Stimulated activated CD8-positive, alpha-beta memory T cell treated with anti-CD3 and anti-CD28 coated beads, Interleukin-7, amount 100 ng/mL, for 4 hours (primary cell): ENCODE results near the gene BAG1.

ENCODE experiments used
- DNase-seq, 2 donors: peaks; one replicate each; pipeline ENCODE4 v3.0.0-alpha.2; 2020; ENCODE audit warnings: low read depth in 2 of 2

Gene BAG1

DNA sequence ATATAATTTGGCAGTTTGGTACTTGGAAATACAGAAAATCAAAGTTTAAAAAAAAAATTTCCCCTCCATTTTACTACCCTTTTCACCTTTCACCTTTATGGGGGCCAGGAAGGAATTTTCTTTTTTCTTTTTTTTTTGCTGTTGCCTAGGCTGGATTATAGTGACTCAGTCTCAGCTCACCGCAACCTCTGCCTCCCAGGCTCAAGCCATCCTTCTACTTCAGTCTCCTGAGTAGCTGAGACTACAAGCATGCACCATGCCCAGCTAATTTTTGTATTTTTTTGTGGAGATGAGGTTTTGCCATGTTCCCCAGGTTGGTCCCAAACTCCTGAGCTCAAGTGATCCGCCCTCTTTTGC is 9.4 kb upstream of the BAG1 start:
- no peak for DNase-seq

DNA sequence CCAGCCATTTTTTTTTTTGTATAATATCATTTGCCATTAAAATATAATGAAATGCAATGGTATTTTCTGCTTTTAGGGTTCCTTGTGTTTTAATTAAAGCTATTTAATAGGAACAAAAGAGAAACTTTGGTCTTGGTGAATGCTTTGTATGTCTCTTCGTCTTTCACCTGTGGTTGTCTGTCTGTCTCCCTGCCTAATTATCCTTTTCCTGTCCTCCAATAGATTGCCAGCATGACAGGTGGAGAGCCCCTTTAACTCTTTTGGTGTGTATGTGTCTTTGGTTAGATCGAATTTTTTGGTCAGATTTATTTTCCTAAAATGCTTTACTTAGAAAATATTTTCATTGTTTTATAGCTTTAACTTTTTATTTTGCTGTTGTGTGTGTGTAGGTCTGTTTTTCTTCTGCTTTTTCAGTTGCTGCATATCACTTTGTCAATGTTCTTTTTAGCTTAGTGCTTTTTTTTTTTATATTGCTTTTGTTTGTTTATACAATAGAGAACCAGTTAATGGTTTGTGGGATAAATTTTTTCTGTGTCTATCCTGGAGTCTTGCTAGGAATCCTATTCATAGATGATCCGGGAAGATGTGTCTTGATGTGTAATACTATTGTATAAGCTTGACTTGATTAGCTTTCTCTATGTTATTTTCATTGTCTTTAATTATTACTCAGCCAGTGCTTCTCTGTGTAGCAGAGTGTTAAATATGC is 8.9 kb upstream of the BAG1 start:
- no peak for DNase-seq

DNA sequence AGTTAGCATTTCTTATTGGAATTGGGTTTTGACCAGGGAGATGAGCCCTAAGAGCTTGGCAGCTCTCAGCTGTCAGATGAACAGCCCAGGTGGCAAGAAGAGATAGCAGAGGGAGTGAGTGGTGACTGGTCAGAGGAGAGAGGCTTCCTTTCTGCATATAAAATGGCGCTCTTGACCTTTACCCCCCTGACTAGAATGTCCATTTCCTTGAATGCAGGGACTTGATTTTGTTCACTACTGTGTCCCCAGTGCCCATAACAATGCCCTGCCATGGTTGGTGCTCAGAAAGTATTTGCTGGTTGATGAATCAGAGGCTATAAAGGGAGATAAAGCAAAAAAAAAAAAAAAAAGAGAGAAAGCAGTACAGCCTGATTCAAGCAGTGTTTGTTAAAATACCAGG is 7.6 kb upstream of the BAG1 start:
- DNase-seq: no peak

- DNase-seq: no peak
These were observed 5.6 kb upstream of the BAG1 start for GRCh38 chr9:33270146-33270545.

DNA sequence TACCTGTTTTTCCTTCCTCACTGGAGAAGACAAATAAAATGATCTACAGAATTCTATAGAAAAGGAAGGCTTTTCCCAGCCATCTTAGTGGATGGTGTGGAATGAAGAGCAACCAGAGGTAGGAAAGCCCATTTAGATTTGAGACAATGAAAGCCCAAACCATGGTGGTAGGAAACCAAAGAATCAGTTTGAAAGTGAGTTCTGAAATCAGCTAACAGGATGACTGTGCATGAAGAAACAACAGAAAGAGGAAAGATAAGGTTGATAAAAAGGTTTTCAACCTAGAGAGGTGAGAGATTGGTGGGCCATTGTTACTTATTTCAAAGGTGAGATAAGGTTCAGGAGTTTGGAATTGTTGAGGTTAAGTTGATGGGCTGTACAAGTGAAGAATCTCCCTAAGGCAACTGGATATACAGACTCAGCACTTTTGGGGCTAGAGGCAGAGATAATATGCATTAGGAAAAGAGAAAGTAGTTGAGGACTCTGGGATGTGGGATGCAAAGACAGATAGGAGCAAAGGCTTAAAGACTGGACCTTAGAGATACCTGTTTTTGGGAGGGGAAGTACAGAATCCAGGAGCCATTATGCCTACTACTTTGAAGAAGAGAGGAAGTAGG is 2.8 kb upstream of the BAG1 start:
- DNase-seq: no peak

DNA sequence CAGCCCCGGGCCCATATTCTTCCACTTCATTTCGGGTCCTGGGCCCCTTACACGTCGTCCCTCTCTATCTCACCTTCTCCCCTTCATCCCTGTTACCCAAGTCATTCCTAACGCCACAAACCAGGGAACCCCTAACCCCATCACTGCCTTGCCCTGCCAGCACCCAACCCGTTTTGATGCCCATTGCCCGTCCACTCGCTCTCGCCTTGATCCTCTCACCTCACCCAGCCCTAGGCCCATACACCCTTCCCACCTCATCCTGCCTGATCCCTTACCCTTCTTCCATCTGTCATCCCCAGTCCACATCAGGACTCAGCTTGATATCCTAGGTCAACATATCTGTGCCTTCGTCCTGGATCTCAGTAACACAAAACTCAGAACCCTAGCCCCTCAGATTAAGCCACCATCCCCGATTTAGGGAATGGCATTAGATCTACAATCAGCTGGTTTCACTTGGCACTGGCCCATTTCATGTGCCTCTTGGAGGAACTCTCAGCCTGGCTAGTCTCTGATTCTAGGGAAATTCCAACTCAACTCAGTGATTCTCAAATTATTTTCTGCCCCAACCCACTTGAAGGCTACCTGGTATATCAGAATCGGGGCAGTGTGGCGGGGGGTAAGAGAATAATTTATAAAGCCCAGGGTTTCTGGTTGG is 830 bp upstream of the BAG1 start:
- DNase-seq: no peak

- DNase-seq: peak in 1 of 2 donors; percentile 20
These were observed 470 bp downstream of the BAG1 start for GRCh38 chr9:33264003-33264472.

DNA sequence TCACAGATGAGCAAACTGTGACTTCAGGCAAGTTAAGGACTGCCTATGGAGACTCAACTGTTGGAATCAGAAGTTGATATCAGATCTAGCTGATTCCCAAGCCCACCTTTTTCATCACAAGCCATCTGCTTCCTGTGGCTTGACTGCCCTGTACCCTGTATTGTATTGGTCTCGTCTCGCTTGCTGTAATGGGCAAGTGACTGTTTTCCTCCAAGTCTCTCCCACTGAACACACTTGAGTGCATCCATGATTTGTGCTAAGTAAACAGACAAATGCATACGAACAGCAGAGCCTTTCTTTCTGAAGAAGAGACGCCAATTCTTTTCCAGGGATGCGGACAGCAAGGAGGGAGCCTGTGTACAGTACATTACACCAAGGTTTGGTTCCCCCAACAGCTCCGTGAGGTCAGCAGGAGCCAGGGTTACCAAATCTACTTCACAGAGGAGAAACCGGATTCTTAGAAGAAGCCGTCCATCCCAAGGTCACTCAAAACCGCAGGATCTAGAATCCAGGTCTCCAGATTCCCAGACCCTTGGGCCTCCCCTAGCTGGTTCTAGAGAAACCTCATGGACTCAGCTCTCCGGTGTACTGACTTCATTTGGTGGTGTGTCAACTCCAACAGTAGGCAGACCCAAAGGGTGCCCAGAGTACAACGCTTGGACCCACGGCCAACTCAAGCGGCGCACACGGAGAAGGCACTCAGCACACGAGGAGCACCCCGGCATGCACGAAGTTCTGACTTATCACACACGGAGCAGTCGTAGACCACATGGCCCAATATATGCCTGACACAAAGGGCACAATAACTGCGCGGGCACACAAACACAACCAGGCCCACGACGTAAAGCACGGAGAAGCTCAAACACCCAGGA is 1.1 kb downstream of the BAG1 start:
- DNase-seq: no peak

- no peak for DNase-seq
These were observed 4.1 kb downstream of the BAG1 start for GRCh38 chr9:33260372-33260771.

DNA sequence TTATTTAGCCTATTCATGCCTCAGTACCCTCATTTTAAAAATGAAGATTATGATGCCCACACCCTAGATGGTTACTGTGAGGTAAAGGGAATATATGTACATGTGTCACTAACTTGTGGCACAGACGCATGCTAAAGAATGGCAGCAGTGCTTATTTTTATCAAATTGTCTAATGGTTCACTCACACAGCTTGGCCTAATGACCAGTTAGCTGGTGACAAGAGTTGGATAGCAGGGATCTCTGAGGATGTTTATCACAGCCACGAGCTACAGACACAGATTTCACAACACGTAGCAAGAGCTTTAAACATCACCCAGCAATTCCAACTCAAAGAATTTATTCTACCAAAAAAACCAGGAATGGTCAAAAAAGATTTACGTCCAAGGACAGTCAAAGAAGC is 7.2 kb downstream of the BAG1 start:
- DNase-seq: no peak

DNA sequence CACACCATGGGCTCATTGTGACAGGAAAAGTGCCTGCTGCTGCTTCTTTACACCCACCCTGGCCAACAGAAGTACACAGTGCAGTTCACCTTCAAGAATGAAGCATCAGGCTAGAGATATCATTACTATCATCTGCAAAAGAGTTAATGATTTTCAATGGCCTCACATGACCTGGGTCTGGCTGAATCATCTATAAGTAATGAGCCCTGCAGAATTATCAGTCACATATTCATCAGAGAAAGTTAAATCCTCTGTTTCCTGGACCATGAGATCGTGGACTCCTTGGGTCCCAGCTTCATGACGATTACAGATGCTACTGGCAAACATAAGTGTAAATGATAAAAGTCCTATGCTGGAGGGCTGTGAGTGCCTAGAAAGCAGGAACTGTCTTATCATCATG is 8.3 kb downstream of the BAG1 start:
- no peak for DNase-seq

DNA sequence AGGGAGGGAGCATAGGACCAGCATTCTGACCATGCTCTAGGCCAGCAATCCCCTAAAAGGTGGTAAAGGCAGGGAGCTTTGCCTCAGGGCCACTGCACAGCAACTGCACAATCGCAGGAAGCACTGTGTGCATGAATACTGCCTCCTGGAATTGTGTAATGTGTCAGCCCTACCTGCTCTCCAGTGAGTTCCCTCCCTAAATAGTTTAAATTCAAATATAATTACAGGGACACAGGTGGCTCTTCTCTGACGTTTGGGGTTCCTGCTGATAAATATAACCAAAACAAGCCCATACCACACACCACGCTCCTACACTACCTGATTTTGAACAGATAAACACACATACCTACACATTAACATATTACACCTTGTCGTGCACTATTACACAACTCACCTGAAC is 9.0 kb downstream of the BAG1 start:
- DNase-seq: no peak

DNA sequence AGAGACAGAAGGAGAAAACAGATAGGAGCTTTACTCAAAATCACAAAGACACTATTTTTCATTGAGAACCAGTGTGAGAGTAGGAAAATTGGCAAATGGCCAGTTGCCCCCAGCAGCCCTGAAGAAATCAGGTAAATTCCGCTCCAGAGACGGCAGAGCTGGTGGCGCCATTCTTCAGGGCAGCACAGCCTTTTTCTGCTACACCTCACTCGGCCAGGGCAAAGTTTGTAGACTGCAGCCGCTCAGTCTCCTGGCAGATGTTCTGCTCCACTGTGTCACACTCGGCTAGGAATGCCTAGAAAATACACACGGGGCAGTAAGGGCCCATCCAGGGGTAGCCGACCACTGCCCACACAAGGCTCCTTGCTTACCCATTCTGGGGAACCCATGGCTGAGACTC is 9.5 kb downstream of the BAG1 start:
- no peak for DNase-seq

DNA sequence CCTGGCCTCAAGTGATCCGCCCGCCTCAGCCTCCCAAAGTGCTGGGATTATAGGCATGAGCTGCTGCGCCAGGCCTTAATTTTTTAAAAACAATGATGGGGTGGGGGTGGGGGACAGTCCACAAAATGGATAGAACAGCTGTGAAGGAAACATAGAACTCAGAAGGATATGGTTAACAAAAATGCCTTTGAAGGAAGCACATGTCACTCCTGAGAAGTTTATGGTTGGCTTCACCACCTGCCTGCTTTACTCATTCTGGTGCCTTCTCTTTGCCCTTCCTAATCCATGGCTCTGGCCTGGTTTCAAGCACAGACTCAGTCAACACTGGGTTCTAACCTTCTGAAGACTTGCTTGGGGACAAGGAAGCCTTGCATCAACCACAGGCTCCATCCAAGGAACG is 10.3 kb downstream of the BAG1 start:
- DNase-seq: no peak

DNA sequence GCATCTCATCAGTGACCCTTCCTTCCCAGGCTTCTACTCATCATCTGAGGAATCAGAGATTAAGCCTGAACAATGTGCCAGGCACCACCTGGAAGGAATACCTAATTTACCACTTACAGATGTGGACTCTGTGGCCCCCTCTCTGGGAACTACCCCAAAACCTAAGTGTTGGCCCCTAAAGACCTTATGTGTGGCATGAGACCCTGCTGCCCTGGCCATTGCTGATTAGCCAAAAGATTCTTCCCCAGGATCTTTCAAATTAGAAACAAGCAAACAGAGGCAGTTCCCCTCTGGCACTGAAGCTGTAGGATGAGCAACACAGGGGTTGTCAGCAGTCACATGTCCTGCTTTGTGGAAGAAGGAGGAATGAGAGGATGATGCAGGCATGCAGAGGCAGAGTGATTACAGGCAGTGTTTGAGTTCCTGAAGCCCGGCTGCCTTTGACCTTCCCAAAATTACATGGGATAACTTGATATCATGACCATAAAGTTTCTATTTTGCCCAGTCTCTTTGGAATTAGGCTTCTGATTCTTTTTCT is 14.0 kb downstream of the BAG1 start:
- DNase-seq: no peak

DNA sequence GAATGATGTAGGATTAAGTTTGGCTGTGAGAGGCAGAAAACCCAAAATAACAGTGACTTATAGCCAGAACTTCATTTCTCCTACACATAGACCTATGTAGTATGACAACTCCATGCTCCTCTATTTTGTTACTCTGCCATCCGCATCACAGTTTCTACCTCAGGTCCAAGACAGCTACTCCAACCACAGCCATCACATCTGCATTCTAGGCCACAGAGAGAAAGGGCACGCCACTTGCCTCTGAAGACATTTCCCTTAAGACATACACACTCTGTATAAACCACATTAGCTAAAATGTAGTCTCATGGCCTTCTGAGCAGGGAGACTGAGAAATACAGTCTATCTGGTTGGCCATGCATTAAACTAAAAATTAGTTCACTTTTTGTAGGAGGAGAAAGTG is 14.5 kb downstream of the BAG1 start:
- no peak for DNase-seq

- no peak for DNase-seq
These were observed 15.3 kb downstream of the BAG1 start for GRCh38 chr9:33249087-33249658.

- no peak for DNase-seq
These were observed 15.9 kb downstream of the BAG1 start for GRCh38 chr9:33248606-33249005.

- no peak for DNase-seq
These were observed 18.1 kb downstream of the BAG1 start for GRCh38 chr9:33246269-33246860.

- no peak for DNase-seq
These were observed 19.2 kb downstream of the BAG1 start for GRCh38 chr9:33245341-33245740.

GRCh38 chr9:33244137-33244784 is 20.2 kb downstream of the BAG1 start:
- DNase-seq: no peak
